HFFc6 (cell line): ENCODE measurements around the gene PLCD4. TPM values are rescaled to one million over a fixed set of nuclear protein-coding genes. Genes with fewer than 3 reads are reported as not detected.
A peak's percentile ranks its signal among the peaks of the same experiment; 100 is the strongest.

Source experiments
- DNase-seq: peaks from one replicate; pipeline ENCODE4 v3.0.0-alpha.2; 2018
- H3K27ac Mint-ChIP-seq: 2 replicates; pipeline ENCODE4 v1.8.0; 2020; ENCODE audit warnings: mild to moderate bottlenecking, mixed read lengths
- H3K27me3 Mint-ChIP-seq: 2 replicates; pipeline ENCODE4 v1.8.0; 2021; ENCODE audit warnings: mild to moderate bottlenecking, moderate library complexity, mixed read lengths; ENCODE audit not compliant: insufficient read depth
- H3K36me3 Mint-ChIP-seq: 2 replicates; pipeline ENCODE4 v1.8.0; 2021; ENCODE audit warnings: low read depth, mixed read lengths
- H3K4me1 Mint-ChIP-seq: 2 replicates; pipeline ENCODE4 v1.8.0; 2020; ENCODE audit warnings: low read depth, mixed read lengths
- H3K4me3 Mint-ChIP-seq: 2 replicates; pipeline ENCODE4 v1.8.0; 2020; ENCODE audit warnings: mild to moderate bottlenecking, moderate library complexity, mixed read lengths
- H3K9me3 Mint-ChIP-seq: 2 replicates; pipeline ENCODE4 v1.8.0; 2020; ENCODE audit warnings: mild to moderate bottlenecking, mixed read lengths
- total RNA-seq, 6 experiments: library from RNA; stranded (reverse); fragmentation: NEBNext Ultra II Directional; extraction: Animal tissue kit (Norgen Biotek cat#: 25700); gene quantifications; 2 replicates in 1 of 6; 3 replicates in 5 of 6; pipeline ENCODE4 v1.2.3, GENCODE V29; 2021
- TF ChIP-seq, protein P1 (sequence below): fragments of 200-600 bp; sonication (generic); IDR thresholded peaks from 2 replicates; pipeline ENCODE4 v1.5.0; 2021; ENCODE audit warnings: antibody characterized with exemption, mild to moderate bottlenecking

The PLCD4 gene
- total RNA-seq, 6 experiments from 2014 or later: 0.61 to 1.3 (median 0.83) TPM

DNA sequence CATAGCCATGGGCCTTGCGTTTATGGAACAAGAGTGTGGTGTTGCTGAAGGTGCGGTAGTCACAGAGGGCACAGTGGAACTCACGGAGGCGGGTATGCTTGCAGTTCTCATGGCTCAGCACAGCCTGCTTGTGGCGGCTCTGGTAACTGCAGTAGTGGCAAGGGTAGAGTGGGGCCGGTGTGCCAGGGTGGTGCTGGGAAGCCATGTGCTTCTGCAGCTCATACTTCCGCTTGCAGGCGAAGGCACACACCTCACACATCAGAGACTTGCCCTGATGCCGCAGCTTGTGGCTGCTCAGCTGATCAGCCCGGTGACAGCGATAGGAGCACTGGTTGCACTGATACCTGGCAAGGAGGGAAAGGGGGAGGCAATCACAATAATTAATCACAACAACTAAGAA lies 37.0 kb downstream of the PLCD4 start:
- no peaks in the 10 kb centered on the region for H3K9me3 Mint-ChIP-seq
- peaks cover 11% of the 10 kb centered on the region for H3K4me1 Mint-ChIP-seq
- no peaks in the 10 kb centered on the region; the same call in 1 of the 2 replicates for H3K27me3 Mint-ChIP-seq
- H3K36me3 Mint-ChIP-seq: peaks cover 22% of the 10 kb centered on the region
- H3K4me3 Mint-ChIP-seq: no peak overlapping the region
- TF ChIP-seq, protein P1, sequence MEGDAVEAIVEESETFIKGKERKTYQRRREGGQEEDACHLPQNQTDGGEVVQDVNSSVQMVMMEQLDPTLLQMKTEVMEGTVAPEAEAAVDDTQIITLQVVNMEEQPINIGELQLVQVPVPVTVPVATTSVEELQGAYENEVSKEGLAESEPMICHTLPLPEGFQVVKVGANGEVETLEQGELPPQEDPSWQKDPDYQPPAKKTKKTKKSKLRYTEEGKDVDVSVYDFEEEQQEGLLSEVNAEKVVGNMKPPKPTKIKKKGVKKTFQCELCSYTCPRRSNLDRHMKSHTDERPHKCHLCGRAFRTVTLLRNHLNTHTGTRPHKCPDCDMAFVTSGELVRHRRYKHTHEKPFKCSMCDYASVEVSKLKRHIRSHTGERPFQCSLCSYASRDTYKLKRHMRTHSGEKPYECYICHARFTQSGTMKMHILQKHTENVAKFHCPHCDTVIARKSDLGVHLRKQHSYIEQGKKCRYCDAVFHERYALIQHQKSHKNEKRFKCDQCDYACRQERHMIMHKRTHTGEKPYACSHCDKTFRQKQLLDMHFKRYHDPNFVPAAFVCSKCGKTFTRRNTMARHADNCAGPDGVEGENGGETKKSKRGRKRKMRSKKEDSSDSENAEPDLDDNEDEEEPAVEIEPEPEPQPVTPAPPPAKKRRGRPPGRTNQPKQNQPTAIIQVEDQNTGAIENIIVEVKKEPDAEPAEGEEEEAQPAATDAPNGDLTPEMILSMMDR: peak; percentile 10; the same call in 1 of the 2 replicates
- DNase-seq: no peak
- H3K27ac Mint-ChIP-seq: peak overlapping the region; percentile 85

GRCh38 chr2:218645126-218645525 lies 37.4 kb downstream of the PLCD4 start:
- peaks cover 11% of the 10 kb centered on the region for H3K4me1 Mint-ChIP-seq
- TF ChIP-seq, protein P1: no peak
- H3K27ac Mint-ChIP-seq: peak overlapping the region; percentile 85
- H3K36me3 Mint-ChIP-seq: peaks cover 22% of the 10 kb centered on the region
- H3K4me3 Mint-ChIP-seq: no peak overlapping the region
- no peaks in the 10 kb centered on the region for H3K9me3 Mint-ChIP-seq
- peak; percentile 66 for DNase-seq
- H3K27me3 Mint-ChIP-seq: no peaks in the 10 kb centered on the region; the same call in 1 of the 2 replicates

- no peaks in the 10 kb centered on the region; the same call in 1 of the 2 replicates for H3K27me3 Mint-ChIP-seq
- no peak overlapping the region; the same call in 1 of the 2 replicates for H3K27ac Mint-ChIP-seq
- no peak overlapping the region for H3K4me3 Mint-ChIP-seq
- peaks cover 22% of the 10 kb centered on the region for H3K36me3 Mint-ChIP-seq
- TF ChIP-seq, protein P1: peak; percentile 92
- H3K4me1 Mint-ChIP-seq: peaks cover 11% of the 10 kb centered on the region
- DNase-seq: peak; percentile 50
- H3K9me3 Mint-ChIP-seq: no peaks in the 10 kb centered on the region
These were observed 40.5 kb downstream of the PLCD4 start for GRCh38 chr2:218648088-218648786.

- no peaks in the 10 kb centered on the region for H3K9me3 Mint-ChIP-seq
- TF ChIP-seq, protein P1: peak; percentile 44; the same call in 1 of the 2 replicates
- no peak overlapping the region for H3K27ac Mint-ChIP-seq
- H3K27me3 Mint-ChIP-seq: no peaks in the 10 kb centered on the region; the same call in 1 of the 2 replicates
- H3K4me3 Mint-ChIP-seq: no peak overlapping the region
- peaks cover 11% of the 10 kb centered on the region for H3K4me1 Mint-ChIP-seq
- H3K36me3 Mint-ChIP-seq: peaks cover 22% of the 10 kb centered on the region
- DNase-seq: no peak
These were observed 41.0 kb downstream of the PLCD4 start for GRCh38 chr2:218648787-218649100.

DNA sequence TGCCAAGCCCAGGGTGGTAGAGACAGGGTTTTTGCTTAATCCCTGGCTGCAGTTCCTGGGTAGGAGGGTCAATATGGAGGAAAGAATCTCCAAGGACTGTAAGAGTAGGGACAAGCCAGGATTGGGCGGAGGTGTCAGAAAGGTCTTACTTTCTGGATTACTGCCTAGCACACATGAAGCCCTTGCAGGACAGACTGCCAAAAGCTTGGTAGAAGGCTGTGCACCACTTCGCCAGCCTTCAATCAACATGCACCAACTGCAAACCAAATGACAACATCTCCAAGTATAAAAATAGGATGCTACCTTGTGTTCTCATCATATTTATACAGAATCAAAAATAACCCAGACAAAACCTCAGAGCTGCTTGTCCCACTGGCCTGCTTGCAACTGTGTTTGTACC lies 48.1 kb downstream of the PLCD4 start:
- TF ChIP-seq, protein P1: no peak
- no peak for DNase-seq
- Mint-ChIP-seq H3K9me3 (no peaks in the 10 kb centered on the region), H3K27me3 (peaks cover 2% of the 10 kb centered on the region; the same call in 1 of the 2 replicates), H3K36me3 (peaks cover 11% of the 10 kb centered on the region; the same call in 1 of the 2 replicates), H3K4me3 (no peak overlapping the region), H3K4me1 (peaks cover 28% of the 10 kb centered on the region), H3K27ac (no peak overlapping the region)
